Measurements from ENCODE around the gene CADM1.

DNA sequence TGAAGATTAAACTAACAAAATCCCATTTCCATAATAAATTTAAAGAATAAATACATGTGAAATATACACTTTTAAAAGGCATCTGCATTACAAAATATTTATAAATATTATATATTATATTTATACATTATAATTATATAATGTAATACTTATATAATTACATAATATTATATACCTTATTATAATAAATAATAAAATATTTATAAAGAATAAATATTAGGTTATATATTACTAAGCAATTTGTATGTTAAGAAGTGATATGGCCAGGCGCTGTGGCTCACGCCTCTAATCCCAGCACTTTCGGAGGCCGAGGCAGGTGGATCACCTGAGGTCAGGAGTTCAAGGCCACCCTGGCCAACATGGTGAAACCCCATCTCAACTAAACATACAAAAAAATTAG, 97.8 kb downstream of the CADM1 start:
- TF ChIP-seq, protein P1, sequence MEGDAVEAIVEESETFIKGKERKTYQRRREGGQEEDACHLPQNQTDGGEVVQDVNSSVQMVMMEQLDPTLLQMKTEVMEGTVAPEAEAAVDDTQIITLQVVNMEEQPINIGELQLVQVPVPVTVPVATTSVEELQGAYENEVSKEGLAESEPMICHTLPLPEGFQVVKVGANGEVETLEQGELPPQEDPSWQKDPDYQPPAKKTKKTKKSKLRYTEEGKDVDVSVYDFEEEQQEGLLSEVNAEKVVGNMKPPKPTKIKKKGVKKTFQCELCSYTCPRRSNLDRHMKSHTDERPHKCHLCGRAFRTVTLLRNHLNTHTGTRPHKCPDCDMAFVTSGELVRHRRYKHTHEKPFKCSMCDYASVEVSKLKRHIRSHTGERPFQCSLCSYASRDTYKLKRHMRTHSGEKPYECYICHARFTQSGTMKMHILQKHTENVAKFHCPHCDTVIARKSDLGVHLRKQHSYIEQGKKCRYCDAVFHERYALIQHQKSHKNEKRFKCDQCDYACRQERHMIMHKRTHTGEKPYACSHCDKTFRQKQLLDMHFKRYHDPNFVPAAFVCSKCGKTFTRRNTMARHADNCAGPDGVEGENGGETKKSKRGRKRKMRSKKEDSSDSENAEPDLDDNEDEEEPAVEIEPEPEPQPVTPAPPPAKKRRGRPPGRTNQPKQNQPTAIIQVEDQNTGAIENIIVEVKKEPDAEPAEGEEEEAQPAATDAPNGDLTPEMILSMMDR (conservative IDR thresholded peaks at IDR 0.05; ENCODE audit: low read depth, low read length) = no peak
- no peak for TF ChIP-seq EZH2 (IDR thresholded peaks at IDR 0.05; ENCODE audit: borderline replicate concordance, low read depth, low read length, poor library complexity, severe bottlenecking)
